IPS-20b (cell line): ENCODE results near the gene RAB34.

Experiments used
- H3K27ac ChIP-seq: one replicate; pipeline ENCODE4 v1.5.1; 2013; ENCODE audit warnings: low read length
- H3K27me3 ChIP-seq: 2 replicates; pipeline ENCODE4 v1.6.1; 2013; ENCODE audit warnings: mild to moderate bottlenecking, low read length, inconsistent platforms; ENCODE audit not compliant: insufficient read depth
- H3K36me3 ChIP-seq: 2 replicates; pipeline ENCODE4 v1.6.1; 2013; ENCODE audit warnings: low read depth, mild to moderate bottlenecking, inconsistent platforms, low read length, moderate library complexity; ENCODE audit not compliant: insufficient read depth
- H3K4me1 ChIP-seq: 2 replicates; pipeline ENCODE4 v1.6.1; 2013; ENCODE audit warnings: mild to moderate bottlenecking, control low read depth, inconsistent platforms, low read length, moderate library complexity; ENCODE audit not compliant: insufficient read depth
- H3K4me3 ChIP-seq: 2 replicates; pipeline ENCODE4 v1.5.1; 2013; ENCODE audit warnings: mild to moderate bottlenecking, low read length, inconsistent platforms
- H3K9ac ChIP-seq: 2 replicates; pipeline ENCODE4 v1.6.1; 2013; ENCODE audit warnings: low read depth, mild to moderate bottlenecking, inconsistent platforms, low read length, moderate library complexity
- H3K9me3 ChIP-seq: 2 replicates; pipeline ENCODE4 v1.6.1; 2013; ENCODE audit warnings: mild to moderate bottlenecking, low read depth, low read length, inconsistent platforms; ENCODE audit not compliant: insufficient read depth

Gene RAB34

GRCh38 chr17:28717578-28718332 lies at the start of gene RAB34:
Gene RAB34 (minus strand): TSS chr17:28717868. CDS start chr17:28717266, 602 bp downstream.
- H3K4me1 ChIP-seq, result peaks cover 20% of the 10 kb centered on the region
- H3K27me3 ChIP-seq, result no peaks in the 10 kb centered on the region
- peak within 1 kb of the TSS; percentile 87 for H3K4me3 ChIP-seq
- peak within 1 kb of the TSS; percentile 88 for H3K9ac ChIP-seq
- H3K36me3 ChIP-seq, result peaks cover 57% of the 10 kb centered on the region
- no peaks in the 10 kb centered on the region for H3K9me3 ChIP-seq
- peak within 1 kb of the TSS; percentile 66 for H3K27ac ChIP-seq

DNA sequence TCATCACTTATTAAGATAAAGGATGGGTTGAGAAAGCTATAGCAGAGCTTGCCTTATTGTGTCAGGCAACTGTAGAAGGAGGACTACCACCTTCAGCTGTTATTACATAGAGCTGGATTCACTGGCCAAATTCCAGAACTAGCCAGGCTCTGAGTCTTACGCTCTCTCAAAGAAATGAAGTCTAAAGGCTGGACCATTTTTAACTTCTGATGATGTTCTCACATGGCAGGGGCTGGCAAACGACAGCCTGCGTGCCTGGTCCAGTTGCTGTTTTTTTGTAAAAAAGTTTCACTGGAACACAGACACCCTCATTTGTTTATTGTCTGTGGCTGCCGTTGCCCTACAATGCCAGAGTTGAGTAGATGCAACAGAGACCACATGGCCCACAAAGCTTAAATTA lies 47.4 kb upstream of the RAB34 start:
- Histone ChIP-seq H3K27me3 (no peaks in the 10 kb centered on the region), H3K9me3 (no peaks in the 10 kb centered on the region), H3K4me1 (peaks cover 28% of the 10 kb centered on the region), H3K27ac (no peak overlapping the region), H3K4me3 (no peak overlapping the region), H3K36me3 (peaks cover 34% of the 10 kb centered on the region), H3K9ac (no peak overlapping the region)

DNA sequence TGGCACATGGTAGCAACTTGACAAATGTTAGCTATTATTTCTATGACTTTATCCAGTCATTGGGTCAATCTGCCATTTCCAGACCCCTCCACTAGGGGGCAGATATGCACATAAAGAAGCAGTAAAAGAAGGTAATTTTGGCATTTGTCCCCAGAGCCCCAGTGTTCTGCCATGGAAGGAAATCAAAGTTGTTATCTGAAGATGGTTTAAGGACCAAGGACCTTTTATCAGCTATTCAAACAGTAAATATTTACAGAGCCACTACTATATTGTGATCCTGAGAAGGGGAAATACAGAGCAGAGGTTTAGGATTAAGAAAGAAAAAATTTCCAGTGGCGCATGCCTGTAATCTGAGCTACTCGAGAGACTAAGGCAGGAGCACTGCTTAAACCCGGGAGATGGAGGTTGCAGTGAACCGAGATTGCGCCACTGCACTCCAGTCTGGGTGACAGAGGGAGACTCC lies 46.2 kb upstream of the RAB34 start:
- Histone ChIP-seq H3K27ac (no peak overlapping the region), H3K4me3 (no peak overlapping the region), H3K36me3 (peaks cover 46% of the 10 kb centered on the region), H3K27me3 (no peaks in the 10 kb centered on the region), H3K9ac (no peak overlapping the region), H3K9me3 (no peaks in the 10 kb centered on the region), H3K4me1 (peaks cover 34% of the 10 kb centered on the region)

GRCh38 chr17:28763137-28763799 lies 45.6 kb upstream of the RAB34 start:
- Histone ChIP-seq H3K9me3 (no peaks in the 10 kb centered on the region), H3K4me1 (peaks cover 34% of the 10 kb centered on the region), H3K4me3 (no peak overlapping the region), H3K27ac (no peak overlapping the region), H3K9ac (no peak overlapping the region), H3K27me3 (no peaks in the 10 kb centered on the region), H3K36me3 (peaks cover 51% of the 10 kb centered on the region)

DNA sequence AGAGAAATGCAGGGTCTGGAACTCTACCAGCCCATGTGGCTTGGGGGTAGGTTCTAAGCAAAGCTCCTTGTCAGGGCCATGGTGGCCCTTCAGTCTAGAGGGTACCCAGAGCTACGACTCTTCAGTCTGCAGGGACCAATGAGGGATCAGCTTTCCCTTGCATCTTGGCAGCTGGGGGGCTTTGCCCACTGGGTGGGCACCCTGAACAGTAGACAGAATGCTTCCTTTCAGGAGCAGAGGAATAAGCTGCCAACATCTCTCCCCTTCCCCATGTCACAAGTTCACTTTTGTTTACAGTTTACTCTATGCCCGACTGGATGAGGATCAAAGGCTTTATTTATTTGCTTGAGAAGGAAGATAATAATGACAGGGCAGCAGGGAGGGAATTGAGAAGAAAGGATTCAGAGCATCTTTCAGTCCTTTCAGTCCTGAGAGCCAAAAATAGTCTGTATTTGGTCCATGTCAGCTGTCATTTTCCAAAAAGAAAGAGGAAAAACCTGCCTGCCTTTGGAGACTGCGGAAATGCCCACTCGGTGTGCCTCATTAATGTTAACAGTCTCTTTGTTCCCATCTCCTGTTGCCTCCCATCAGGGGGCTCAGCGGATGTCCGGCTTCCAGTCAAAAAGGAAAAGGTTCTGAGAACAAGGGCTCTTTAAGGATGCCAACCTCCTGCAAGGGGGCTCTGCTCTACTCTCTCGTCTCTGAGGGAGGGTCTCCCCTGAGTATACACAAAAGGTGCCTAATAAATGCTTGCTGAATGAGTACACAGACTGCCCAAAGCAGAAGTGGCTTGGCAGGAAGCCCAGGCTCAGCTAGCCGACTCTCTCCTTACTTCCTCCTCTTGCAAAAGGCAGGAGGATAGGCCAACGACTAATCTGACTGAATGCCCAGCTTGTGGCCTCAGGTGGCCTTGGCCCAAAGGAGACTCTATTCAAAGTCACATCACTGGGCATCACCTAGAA lies 43.2 kb upstream of the RAB34 start:
- Histone ChIP-seq H3K4me3 (peak overlapping the region; percentile 50), H3K27ac (peak overlapping the region; percentile 15), H3K36me3 (peaks cover 56% of the 10 kb centered on the region), H3K27me3 (no peaks in the 10 kb centered on the region), H3K9me3 (no peaks in the 10 kb centered on the region), H3K9ac (peak overlapping the region; percentile 54; the same call in 1 of the 2 replicates), H3K4me1 (peaks cover 34% of the 10 kb centered on the region)

- H3K27ac ChIP-seq, result peak overlapping the region; percentile 64
- H3K4me1 ChIP-seq, result peaks cover 34% of the 10 kb centered on the region
- no peaks in the 10 kb centered on the region for H3K27me3 ChIP-seq
- no peaks in the 10 kb centered on the region for H3K9me3 ChIP-seq
- H3K9ac ChIP-seq, result no peak overlapping the region; the same call in 1 of the 2 replicates
- H3K36me3 ChIP-seq, result peaks cover 43% of the 10 kb centered on the region
- no peak overlapping the region for H3K4me3 ChIP-seq
Observed at GRCh38 chr17:28759256-28759865, 41.7 kb upstream of the RAB34 start.

DNA sequence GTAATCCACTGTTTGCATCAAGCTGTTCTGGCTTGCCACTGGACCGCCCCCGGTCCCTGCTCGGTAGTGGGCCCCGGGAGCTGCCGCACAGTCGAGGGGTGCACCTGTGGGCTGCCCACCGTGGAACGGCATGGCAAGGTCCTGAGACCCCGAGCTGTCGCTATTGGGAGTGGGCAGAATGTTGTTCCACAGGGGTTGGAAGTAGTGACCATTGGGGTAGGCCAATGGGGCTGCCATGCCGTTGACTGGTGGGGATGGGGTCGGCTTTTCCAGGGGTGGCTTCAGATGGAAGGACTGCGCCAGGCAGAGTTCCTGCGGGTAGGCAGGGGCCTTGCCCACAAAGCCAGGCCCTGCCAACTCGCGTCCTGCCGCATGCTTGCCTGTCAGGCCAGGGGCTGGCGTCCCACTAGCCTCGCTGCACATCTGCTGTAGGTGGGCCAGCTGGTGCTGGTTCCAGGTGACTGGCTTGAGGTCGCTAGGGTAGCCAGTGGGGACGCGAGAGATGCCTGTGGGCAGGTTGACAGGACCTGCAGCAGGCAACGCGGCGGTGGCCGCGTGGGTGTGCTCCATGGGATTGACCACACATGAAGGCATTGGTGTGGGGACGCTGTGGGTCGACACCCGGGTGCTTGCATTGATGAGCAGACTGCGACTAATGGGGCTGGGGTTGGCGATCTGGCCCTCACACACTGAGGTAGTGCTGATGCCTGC lies 40.9 kb upstream of the RAB34 start:
- Histone ChIP-seq H3K9me3 (no peaks in the 10 kb centered on the region), H3K9ac (no peak overlapping the region), H3K36me3 (peaks cover 43% of the 10 kb centered on the region), H3K4me1 (peaks cover 34% of the 10 kb centered on the region), H3K27ac (no peak overlapping the region), H3K27me3 (no peaks in the 10 kb centered on the region), H3K4me3 (no peak overlapping the region)

DNA sequence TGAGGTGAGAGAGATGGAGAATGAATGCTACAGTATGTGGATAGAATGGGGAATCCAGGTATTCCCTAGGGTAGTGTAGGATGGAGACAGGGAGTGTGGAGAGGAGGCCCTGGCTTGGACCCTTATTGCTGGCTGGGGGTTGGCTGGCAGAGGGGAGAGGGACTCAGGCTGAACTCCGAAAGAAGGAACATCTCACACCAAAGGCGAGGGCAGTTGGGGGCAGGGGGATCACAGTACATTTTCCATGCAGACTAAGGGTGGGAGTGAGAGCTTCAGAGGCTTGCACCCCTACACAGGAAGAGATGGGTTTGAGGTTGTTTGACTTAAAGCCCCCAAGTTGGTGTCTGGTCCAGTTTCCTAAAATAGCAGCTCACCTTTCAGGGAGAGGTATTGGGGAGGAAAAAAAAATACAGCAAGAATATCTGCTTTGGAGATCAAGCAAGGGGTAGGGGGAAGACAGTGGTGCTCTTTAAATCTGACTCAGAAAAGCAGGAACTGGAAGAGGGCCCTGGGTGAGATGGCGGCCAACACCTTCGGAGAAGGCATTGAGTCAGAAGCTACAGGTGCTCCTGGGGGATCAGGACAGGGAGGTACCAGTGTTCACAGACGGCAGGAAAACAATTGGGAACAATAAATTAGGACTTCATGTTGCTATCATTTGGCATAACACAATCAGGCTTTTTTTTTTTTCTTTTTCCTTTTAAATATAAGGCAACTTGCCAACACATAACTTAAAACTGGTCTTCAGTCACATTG lies 38.6 kb upstream of the RAB34 start:
- Histone ChIP-seq H3K4me3 (no peak overlapping the region), H3K36me3 (peaks cover 41% of the 10 kb centered on the region), H3K27ac (no peak overlapping the region), H3K4me1 (peaks cover 17% of the 10 kb centered on the region), H3K27me3 (no peaks in the 10 kb centered on the region), H3K9me3 (no peaks in the 10 kb centered on the region), H3K9ac (no peak overlapping the region)

- H3K36me3 ChIP-seq, result peaks cover 48% of the 10 kb centered on the region
- H3K27me3 ChIP-seq, result no peaks in the 10 kb centered on the region
- no peak overlapping the region for H3K9ac ChIP-seq
- H3K9me3 ChIP-seq, result no peaks in the 10 kb centered on the region
- H3K4me3 ChIP-seq, result no peak overlapping the region
- no peak overlapping the region for H3K27ac ChIP-seq
- peaks cover 11% of the 10 kb centered on the region for H3K4me1 ChIP-seq
Observed at GRCh38 chr17:28755486-28755885, 37.8 kb upstream of the RAB34 start.

- no peaks in the 10 kb centered on the region for H3K9me3 ChIP-seq
- no peak overlapping the region for H3K27ac ChIP-seq
- no peaks in the 10 kb centered on the region for H3K27me3 ChIP-seq
- no peak overlapping the region for H3K4me3 ChIP-seq
- H3K9ac ChIP-seq, result no peak overlapping the region
- H3K4me1 ChIP-seq, result peaks cover 3% of the 10 kb centered on the region; the same call in 1 of the 2 replicates
- H3K36me3 ChIP-seq, result peaks cover 50% of the 10 kb centered on the region
Observed at GRCh38 chr17:28751600-28752366, 34.1 kb upstream of the RAB34 start.
